K562 (cell line): Measurements from ENCODE around the gene RNF17. TPM values are rescaled to one million over a fixed set of nuclear protein-coding genes. Genes with fewer than 3 reads are reported as not detected.

Experiments
- BDP1 ChIP-seq: IDR thresholded peaks from 3 replicates; pipeline ENCODE4 v1.6.1; 2011; ENCODE audit not compliant: insufficient read length, insufficient read depth
- CCAR2 ChIP-seq: fragments of 200-400 bp; formaldehyde crosslinking; IDR thresholded peaks from 2 replicates; pipeline ENCODE4 v1.6.1; 2017; ENCODE audit warnings: mild to moderate bottlenecking, low read depth, low read length
- CREM ChIP-seq: IDR thresholded peaks from 2 replicates; pipeline ENCODE4 v1.6.1; 2014; ENCODE audit warnings: antibody characterized with exemption, low read depth
- ETV6 ChIP-seq, 3 experiments: fragments of 150-350 bp in 1 of 3; sonication (generic) in 1 of 3; formaldehyde crosslinking in 1 of 3; IDR thresholded peaks; 2 replicates each; pipeline versions ENCODE4 v1.6.1 to v1.8.0; 2014 to 2022; ENCODE audit warnings: borderline replicate concordance in 2 of 3, low read depth in 2 of 3, antibody characterized with exemption in 1 of 3, low read length in 1 of 3, mild to moderate bottlenecking in 1 of 3, missing genetic modification reagents in 1 of 3
- FOXK2 ChIP-seq, 2 experiments: fragments of 450-650 bp; IDR thresholded peaks in 1 of 2; conservative IDR thresholded peaks in 1 of 2; 2 replicates each; pipeline ENCODE4 v1.6.1; 2016; ENCODE audit warnings: low read depth in 2 of 2, mild to moderate bottlenecking in 1 of 2
- GTF2E2 ChIP-seq: fragments of 200-800 bp; sonication (Bioruptor generic); IDR thresholded peaks from 2 replicates; pipeline ENCODE4 v1.6.1; 2016; ENCODE audit warnings: missing genetic modification characterization, missing compliant biosample characterization
- POLR3G ChIP-seq: IDR thresholded peaks from 2 replicates; pipeline ENCODE4 v1.6.1; 2011; ENCODE audit not compliant: insufficient read length, insufficient replicate concordance; ENCODE audit errors: extremely low read depth
- RNF2 ChIP-seq: sonication (generic); IDR thresholded peaks from 2 replicates; pipeline ENCODE4 v1.6.1; 2016
- SMAD1 ChIP-seq: fragments of 150-350 bp; IDR thresholded peaks from 2 replicates; pipeline ENCODE4 v1.6.1; 2014; ENCODE audit warnings: low read length, low read depth; ENCODE audit not compliant: partially characterized antibody
- ZC3H4 ChIP-seq: sonication (generic); formaldehyde crosslinking; IDR thresholded peaks from 2 replicates; pipeline ENCODE4 v1.9.0; 2021; ENCODE audit warnings: missing genetic modification reagents, borderline replicate concordance
- polyA plus RNA-seq, 8 experiments: library from polyadenylated mRNA; depleted of rRNA in 4 of 8; stranded (reverse) in 5 of 8; unstranded in 3 of 8; fragments of >200 nt; fragmentation: Nextera tagmentation in 2 of 8; fragmentation: Illumina TruSeq in 1 of 8; extraction: Ambion mirVana in 2 of 8; extraction: Trizol in 1 of 8; gene quantifications; 2 replicates each; pipeline versions ENCODE4 v1.2.1 to v1.2.3, GENCODE V29; 2011 to 2014; ENCODE audit warnings: inconsistent platforms in 1 of 8, missing spikeins in 1 of 8
- total RNA-seq, 7 experiments: library from RNA; depleted of rRNA in 6 of 7; stranded (reverse); fragments of >200 nt in 6 of 7; fragmentation: Illumina TruSeq in 2 of 7; extraction: Trizol in 2 of 7; gene quantifications; 2 replicates each; pipeline versions ENCODE4 v1.2.1 to v1.2.3, GENCODE V29; 2011 to 2021; ENCODE audit warnings: low replicate concordance in 1 of 7
- TF ChIP-seq, protein P1 (sequence below): sonication (generic); formaldehyde crosslinking; IDR thresholded peaks from 2 replicates; pipeline ENCODE4 v1.8.0; 2022; ENCODE audit warnings: mild to moderate bottlenecking, missing genetic modification reagents
- TF ChIP-seq, protein P2 (sequence below): fragments of 450-650 bp; IDR thresholded peaks from 2 replicates; pipeline ENCODE4 v1.7.0; 2016; ENCODE audit warnings: borderline replicate concordance
- TF ChIP-seq, protein P3 (sequence below): fragments of 250-450 bp; sonication (Bioruptor Pico); IDR thresholded peaks from 2 replicates; pipeline ENCODE4 v1.8.0; 2022; ENCODE audit warnings: inconsistent platforms
- TF ChIP-seq, protein P4 (sequence below): fragments of 450-650 bp; IDR thresholded peaks from 2 replicates; pipeline ENCODE4 v1.6.1; 2018; ENCODE audit not compliant: partially characterized antibody

Gene RNF17
- total and polyA plus RNA-seq, 9 of the 15 experiments (the other 6 are each of a cell fraction or from before 2014, with no cell fraction given), result 0.11 to 0.90 (median 0.58) TPM

DNA sequence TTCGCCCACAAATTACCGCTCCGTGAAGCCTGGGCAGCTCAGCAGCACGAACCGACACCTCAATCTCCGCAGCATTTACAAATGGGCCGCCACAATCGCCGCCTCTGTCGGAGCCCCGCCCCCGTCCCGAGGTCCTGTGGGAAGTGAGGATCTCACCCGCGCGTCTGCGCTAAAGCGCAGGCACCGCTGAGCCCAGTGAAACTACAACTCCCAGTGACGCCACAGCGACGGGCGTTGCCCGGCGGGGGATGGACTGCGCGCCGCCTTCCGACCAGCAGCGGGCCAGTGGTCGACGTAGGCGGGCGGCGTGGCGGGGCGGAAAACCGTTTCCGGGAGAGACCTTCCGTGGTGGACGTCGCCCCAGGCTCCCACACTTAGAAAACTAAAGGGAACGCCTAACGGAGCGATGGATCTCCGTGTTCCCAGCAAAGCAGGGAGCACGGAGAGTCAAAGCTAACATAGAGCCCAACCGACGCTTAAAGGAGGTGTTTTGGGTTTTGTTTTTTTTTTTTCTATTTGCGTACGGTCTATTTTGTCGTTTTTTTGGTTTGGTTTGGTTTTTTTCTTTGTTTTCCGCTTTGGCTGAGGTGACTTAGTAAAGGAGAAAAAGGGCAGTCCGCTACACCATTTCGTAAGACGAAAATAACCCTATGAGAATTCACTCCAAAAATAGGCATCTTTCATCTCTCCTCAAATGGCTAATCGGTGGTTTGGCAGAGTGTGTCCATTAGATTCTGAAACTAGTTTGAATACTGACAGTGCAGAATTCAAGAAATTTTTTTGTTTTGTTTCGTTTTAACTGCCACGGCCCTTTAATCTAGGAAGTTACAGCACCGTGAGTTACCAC is 159.0 kb downstream of the RNF17 start (continued):
- TF ChIP-seq, protein P1, sequence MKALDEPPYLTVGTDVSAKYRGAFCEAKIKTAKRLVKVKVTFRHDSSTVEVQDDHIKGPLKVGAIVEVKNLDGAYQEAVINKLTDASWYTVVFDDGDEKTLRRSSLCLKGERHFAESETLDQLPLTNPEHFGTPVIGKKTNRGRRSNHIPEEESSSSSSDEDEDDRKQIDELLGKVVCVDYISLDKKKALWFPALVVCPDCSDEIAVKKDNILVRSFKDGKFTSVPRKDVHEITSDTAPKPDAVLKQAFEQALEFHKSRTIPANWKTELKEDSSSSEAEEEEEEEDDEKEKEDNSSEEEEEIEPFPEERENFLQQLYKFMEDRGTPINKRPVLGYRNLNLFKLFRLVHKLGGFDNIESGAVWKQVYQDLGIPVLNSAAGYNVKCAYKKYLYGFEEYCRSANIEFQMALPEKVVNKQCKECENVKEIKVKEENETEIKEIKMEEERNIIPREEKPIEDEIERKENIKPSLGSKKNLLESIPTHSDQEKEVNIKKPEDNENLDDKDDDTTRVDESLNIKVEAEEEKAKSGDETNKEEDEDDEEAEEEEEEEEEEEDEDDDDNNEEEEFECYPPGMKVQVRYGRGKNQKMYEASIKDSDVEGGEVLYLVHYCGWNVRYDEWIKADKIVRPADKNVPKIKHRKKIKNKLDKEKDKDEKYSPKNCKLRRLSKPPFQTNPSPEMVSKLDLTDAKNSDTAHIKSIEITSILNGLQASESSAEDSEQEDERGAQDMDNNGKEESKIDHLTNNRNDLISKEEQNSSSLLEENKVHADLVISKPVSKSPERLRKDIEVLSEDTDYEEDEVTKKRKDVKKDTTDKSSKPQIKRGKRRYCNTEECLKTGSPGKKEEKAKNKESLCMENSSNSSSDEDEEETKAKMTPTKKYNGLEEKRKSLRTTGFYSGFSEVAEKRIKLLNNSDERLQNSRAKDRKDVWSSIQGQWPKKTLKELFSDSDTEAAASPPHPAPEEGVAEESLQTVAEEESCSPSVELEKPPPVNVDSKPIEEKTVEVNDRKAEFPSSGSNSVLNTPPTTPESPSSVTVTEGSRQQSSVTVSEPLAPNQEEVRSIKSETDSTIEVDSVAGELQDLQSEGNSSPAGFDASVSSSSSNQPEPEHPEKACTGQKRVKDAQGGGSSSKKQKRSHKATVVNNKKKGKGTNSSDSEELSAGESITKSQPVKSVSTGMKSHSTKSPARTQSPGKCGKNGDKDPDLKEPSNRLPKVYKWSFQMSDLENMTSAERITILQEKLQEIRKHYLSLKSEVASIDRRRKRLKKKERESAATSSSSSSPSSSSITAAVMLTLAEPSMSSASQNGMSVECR (CRISPR knock-in tag), result no peak; the same call in 1 of the 2 replicates
- TF ChIP-seq, protein P2, sequence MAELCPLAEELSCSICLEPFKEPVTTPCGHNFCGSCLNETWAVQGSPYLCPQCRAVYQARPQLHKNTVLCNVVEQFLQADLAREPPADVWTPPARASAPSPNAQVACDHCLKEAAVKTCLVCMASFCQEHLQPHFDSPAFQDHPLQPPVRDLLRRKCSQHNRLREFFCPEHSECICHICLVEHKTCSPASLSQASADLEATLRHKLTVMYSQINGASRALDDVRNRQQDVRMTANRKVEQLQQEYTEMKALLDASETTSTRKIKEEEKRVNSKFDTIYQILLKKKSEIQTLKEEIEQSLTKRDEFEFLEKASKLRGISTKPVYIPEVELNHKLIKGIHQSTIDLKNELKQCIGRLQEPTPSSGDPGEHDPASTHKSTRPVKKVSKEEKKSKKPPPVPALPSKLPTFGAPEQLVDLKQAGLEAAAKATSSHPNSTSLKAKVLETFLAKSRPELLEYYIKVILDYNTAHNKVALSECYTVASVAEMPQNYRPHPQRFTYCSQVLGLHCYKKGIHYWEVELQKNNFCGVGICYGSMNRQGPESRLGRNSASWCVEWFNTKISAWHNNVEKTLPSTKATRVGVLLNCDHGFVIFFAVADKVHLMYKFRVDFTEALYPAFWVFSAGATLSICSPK, result no peak
- peak; percentile 58; the same call in 1 of the 2 replicates for TF ChIP-seq RNF2
- TF ChIP-seq ETV6 (IDR thresholded peaks at IDR 0.05; ENCODE audit: borderline replicate concordance in 1 of 2, low read depth in 2 of 2, low read length in 1 of 2), result no peak
- no peak for TF ChIP-seq ETV6 (CRISPR knock-in tag; IDR thresholded peaks at IDR 0.05; ENCODE audit: borderline replicate concordance)
- TF ChIP-seq, protein P3, sequence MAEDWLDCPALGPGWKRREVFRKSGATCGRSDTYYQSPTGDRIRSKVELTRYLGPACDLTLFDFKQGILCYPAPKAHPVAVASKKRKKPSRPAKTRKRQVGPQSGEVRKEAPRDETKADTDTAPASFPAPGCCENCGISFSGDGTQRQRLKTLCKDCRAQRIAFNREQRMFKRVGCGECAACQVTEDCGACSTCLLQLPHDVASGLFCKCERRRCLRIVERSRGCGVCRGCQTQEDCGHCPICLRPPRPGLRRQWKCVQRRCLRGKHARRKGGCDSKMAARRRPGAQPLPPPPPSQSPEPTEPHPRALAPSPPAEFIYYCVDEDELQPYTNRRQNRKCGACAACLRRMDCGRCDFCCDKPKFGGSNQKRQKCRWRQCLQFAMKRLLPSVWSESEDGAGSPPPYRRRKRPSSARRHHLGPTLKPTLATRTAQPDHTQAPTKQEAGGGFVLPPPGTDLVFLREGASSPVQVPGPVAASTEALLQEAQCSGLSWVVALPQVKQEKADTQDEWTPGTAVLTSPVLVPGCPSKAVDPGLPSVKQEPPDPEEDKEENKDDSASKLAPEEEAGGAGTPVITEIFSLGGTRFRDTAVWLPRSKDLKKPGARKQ (CRISPR knock-in tag), result no peak
- TF ChIP-seq SMAD1, result peak; percentile 33
- peak; percentile 92 for TF ChIP-seq CREM
- 0 out of 2 replicates have a peak, but pooled peaks have one; percentile 49 for TF ChIP-seq GTF2E2 (tag)
- no peak for TF ChIP-seq ZC3H4
- no peak for TF ChIP-seq BDP1
- TF ChIP-seq CCAR2, result no peak
- TF ChIP-seq, protein P4, sequence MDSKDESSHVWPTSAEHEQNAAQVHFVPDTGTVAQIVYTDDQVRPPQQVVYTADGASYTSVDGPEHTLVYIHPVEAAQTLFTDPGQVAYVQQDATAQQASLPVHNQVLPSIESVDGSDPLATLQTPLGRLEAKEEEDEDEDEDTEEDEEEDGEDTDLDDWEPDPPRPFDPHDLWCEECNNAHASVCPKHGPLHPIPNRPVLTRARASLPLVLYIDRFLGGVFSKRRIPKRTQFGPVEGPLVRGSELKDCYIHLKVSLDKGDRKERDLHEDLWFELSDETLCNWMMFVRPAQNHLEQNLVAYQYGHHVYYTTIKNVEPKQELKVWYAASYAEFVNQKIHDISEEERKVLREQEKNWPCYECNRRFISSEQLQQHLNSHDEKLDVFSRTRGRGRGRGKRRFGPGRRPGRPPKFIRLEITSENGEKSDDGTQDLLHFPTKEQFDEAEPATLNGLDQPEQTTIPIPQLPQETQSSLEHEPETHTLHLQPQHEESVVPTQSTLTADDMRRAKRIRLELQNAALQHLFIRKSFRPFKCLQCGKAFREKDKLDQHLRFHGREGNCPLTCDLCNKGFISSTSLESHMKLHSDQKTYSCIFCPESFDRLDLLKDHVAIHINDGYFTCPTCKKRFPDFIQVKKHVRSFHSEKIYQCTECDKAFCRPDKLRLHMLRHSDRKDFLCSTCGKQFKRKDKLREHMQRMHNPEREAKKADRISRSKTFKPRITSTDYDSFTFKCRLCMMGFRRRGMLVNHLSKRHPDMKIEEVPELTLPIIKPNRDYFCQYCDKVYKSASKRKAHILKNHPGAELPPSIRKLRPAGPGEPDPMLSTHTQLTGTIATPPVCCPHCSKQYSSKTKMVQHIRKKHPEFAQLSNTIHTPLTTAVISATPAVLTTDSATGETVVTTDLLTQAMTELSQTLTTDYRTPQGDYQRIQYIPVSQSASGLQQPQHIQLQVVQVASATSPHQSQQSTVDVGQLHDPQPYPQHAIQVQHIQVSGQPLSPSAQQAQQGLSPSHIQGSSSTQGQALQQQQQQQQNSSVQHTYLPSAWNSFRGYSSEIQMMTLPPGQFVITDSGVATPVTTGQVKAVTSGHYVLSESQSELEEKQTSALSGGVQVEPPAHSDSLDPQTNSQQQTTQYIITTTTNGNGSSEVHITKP, result peak; percentile 53
- no peak for TF ChIP-seq POLR3G
- TF ChIP-seq FOXK2 (conservative IDR thresholded peaks at IDR 0.05 in 1 of 2, IDR thresholded peaks at IDR 0.05 in 1 of 2; ENCODE audit: low read depth in 2 of 2), result peak in 1 of 2 experiments; percentile 56; a peak in 1 of 4 replicates
